Endothelial cell of hepatic sinusoid (primary cell): ENCODE measurements around the gene RNF148.
"Not testable (repeated sequence)": the region's sequence is repeated elsewhere in the genome, so short reads cannot be mapped to it uniquely, and the experiment has no call there.

Source experiments
- in situ Hi-C: cut with HindIII; loops from 2 replicates; pipeline ENCODE4 v1.10.0; 2017; ENCODE audit warnings: low sequenced_read_pairs

Gene RNF148

DNA sequence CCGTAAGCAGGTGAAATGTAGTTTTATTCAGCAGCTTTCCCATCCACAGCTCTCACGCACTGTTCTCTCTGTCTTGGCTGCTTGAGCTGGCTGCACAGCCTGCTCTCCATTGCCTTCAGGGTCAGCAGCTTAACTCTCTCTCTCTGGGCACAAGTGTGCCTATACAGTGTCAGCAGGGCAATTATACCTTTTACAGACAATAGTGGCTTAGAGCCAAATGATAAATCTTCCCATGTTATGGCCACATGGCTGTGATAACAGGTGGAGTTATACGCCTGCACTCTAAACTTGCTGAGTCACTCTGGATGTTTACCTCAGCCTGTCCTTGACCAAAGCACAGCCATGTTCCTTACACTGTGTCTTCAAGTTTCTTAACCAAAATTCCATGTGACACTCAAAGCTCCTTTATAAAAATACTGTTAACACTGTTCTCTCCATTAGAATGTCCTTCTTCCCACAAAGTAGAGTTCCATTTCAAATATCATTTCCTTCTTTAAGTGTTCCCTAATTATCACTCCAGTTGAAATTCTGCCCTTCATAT lies 9.9 kb downstream of the RNF148 start:
- in situ Hi-C loops = no loop called here

- in situ Hi-C loops = no loop called here
These were observed 11.0 kb downstream of the RNF148 start for GRCh38 chr7:122691569-122692235.

DNA sequence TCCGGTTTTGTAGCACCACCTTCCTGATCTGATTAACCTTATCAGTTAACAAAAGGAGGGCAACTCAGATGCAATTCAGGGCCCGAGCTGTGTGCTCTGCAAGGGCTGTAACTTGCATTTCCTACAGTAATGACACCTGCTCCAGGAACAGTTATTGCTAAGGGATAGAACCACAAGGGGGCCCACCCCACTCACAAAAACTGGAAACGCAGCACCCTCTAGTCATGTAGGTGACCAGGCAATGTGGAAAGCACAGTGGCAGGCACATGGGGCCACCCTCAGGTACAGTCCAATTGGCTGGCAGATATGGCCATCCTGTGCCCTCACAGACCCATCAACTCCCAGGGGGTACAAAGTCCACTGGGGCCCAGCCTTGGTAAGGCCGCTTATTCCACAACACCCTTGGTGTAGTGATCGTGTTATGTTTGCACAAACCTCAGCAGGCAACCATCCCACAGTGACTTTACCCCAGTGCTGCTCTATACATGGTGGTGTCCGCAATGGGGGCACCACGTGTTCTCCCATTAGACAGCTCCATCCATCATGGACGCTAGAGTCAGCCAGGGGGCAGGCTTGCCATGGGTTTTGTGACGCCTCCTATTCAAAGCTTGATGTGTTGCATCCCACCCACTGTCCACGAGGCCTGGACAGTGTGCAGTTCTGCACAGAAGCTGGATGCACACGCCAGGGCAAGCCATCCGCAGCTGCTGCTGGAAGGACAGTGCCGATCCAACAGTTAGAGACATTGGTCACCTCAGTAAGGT lies 13.2 kb downstream of the RNF148 start:
- in situ Hi-C loops = no loop called here

DNA sequence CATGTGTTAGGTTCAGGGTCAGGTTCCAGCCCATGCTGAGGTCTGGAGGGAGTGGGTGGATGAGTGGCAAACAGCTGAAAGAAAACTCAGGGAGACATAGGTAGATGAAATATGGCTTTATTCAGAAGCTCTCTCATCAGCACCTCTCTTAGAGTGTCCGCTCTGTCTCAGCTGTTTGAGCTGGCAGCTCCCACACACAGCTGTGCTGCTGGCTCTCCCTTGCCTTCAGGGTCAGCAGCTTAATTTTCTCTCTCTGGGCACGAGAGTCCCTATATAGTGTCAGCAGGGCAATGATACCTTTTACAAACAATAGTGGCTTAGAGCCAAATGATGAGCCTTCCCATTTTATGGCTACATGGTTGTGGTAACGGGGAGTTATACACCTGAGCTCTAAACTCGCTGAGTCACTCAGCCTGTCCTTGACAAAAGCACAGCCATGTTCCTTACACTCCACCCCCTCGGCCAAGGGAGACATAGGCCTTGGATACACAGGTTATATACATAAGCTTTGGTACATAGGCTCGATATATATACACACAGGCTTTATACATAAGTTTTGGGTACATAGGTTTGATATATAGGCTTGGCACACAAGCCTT lies 14.2 kb downstream of the RNF148 start:
- in situ Hi-C loops = no loop called here

DNA sequence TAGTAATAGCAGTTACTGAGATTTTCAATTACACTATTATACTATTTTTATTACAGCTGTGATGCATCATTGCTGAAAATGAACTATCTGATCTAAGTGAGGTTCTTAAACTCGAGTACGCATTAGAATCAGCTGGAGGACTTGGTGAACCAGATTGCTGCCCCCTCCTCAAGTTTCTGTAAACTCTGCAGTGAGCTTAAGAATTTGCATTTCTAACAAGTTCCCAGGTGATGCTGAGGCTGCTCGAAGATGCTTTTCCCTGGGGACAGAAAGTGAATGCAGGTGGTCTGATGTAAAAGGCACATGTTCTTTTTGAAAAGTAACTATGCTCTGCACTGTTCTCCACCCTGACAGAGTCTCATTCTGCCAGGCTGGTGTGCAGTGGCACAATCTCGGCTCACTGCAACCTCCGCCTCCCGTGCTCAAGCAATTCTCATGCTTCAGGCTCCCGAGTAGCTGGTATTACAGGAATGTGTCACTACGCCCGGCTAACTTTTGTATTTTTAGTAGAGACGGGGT lies 16.3 kb downstream of the RNF148 start:
- in situ Hi-C loops = no loop called here

DNA sequence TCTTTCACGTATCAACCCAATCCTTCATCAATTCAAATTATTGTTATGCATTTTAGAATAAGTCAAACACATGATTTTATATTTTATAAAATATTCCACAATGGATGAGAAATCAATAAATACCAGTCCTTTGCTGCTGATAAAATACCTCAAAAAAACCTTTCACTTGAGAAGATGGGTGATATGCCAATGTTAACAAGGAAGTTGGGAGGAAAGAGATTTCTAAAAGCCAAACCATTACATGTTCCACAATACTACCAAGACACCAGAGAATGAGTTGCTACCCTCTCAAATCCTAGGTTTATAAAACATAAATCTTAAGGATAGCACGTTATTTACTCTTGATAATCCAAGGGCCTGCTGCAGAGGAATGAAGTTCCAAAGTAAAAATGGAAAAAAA lies 18.2 kb downstream of the RNF148 start:
- in situ Hi-C loops = no loop called here

- in situ Hi-C loops = no loop called here
These were observed 19.7 kb downstream of the RNF148 start for GRCh38 chr7:122682815-122683550.

DNA sequence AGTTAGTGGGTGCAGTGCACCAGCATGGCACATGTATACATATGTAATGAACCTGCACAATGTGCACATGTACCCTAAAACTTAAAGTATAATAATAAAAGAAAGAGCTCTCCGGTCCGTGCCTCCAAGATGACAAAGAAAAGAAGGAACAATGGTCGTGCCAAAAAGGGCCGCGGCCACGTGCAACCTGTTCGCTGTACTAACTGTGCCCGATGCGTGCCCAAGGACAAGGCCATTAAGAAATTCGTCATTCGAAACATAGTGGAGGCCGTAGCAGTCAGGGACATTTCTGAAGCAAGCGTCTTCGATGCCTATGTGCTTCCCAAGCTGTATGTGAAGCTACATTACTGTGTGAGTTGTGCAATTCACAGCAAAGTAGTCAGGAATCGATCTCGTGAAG lies 21.5 kb downstream of the RNF148 start:
- in situ Hi-C loops = not testable (repeated sequence)

DNA sequence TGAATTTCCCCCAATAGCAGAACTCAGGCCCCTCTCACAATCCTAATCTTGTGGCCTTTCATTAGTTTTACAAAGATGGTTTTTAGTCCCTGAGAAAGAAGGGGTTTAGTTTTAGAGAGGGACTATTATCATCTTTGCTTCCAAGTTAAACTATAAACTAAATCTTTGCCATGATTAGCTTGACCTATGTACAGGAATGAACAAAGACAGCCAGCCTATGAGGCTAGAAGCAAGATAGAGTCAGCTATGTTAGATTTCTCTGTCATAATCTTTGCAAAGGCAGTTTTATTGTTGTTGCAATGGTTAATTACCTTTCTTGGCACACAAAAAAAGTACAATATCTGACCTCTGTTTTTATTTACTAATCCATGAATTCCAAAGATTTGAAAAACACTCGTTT lies 22.9 kb downstream of the RNF148 start:
- in situ Hi-C loops = no loop called here

DNA sequence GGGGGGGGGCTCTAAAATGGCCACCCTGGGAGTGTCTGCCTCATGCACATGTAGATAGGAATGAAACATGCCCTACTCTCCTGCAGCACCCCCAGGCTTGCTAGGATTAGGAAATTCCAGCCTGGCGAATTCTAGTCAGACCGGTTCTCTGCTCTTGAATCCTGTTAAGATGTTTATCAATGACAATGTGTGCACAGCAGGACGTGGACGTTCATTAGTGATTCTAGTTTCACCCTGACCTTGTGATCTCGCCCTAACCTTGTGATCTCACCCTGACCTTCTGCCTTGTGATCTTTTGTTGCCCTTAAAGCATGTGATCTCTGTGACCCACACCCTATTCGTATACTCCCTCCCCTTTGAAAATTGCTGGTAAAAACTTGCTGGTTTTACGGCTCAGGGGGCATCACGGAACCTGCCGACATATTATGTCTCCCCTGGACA lies 23.4 kb downstream of the RNF148 start:
- in situ Hi-C loops = not testable (repeated sequence)

- in situ Hi-C loops = no loop called here
These were observed 25.6 kb downstream of the RNF148 start for GRCh38 chr7:122677149-122677548.

DNA sequence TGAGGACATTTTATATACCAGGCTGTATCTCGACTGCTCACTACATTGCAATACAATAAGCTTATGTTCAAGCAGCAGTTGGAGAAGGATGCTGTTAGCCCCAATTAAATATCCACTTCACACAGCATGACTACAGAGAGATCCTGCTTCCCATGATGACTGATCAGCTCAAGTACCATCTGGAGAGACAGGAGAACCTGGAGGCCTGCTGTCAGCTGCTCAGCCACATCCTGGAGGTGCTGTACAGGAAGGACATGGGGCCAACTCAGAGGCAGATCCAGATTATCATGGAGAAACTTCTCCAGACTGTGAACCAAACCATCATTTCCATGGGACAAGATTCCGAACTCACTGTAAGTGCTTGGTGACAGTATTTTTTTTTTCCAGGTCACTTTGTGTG lies 26.3 kb downstream of the RNF148 start:
- in situ Hi-C loops = no loop called here

GRCh38 chr7:122675621-122676020 lies 27.1 kb downstream of the RNF148 start:
- in situ Hi-C loops = no loop called here

GRCh38 chr7:122675011-122675410 lies 27.7 kb downstream of the RNF148 start:
- in situ Hi-C loops = no loop called here

GRCh38 chr7:122674502-122674901 lies 28.2 kb downstream of the RNF148 start:
- in situ Hi-C loops = no loop called here

GRCh38 chr7:122673951-122674350 lies 28.8 kb downstream of the RNF148 start:
- in situ Hi-C loops = no loop called here

- in situ Hi-C loops = no loop called here
These were observed 30.2 kb downstream of the RNF148 start for GRCh38 chr7:122672536-122672935.

GRCh38 chr7:122663733-122664132 lies 39.0 kb downstream of the RNF148 start:
- in situ Hi-C loops = no loop called here

GRCh38 chr7:122658856-122659255 lies 43.9 kb downstream of the RNF148 start:
- in situ Hi-C loops = no loop called here

GRCh38 chr7:122653685-122654084 lies 49.0 kb downstream of the RNF148 start:
- in situ Hi-C loops = no loop called here

DNA sequence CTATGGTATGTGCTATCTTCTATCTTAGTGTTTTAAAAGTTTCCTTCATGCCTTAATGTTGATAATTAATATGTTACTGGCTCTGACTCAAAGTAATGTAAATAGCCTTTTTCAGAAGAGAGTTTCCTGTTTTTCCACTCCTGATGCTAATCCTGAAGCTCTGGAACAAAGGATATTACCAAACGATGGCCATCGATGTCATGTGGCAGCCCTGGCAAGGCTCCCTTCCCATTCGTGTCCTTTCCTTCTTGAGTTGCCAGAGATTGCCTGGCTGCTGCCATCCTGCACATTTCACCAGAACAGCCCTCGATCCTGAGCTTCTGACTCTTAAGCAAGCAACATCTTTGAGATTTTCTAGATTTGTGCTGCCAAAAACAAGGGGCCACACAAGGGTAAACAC lies 49.8 kb downstream of the RNF148 start:
- in situ Hi-C loops = no loop called here
